ENCODE measurements around the gene SMAP2.

- TF ChIP-seq CTCF (conservative IDR thresholded peaks at IDR 0.05 in 1 of 2, IDR thresholded peaks at IDR 0.05 in 1 of 2; ENCODE audit: low read depth in 1 of 2, low read length in 2 of 2): no peak
- TF ChIP-seq EZH2 (IDR thresholded peaks at IDR 0.05; ENCODE audit: low read length, missing control alignments): no peak
Observed at GRCh38 chr1:40450495-40451237, 77.1 kb downstream of the SMAP2 start.

Measured in fibroblast of lung (primary cell).